ENCODE data around the gene SEMG1. TPM values are rescaled to one million over a fixed set of nuclear protein-coding genes. Genes with fewer than 3 reads are reported as not detected.

The SEMG1 gene
- total RNA-seq, 2 experiments from 2014 or later = not detected

DNA sequence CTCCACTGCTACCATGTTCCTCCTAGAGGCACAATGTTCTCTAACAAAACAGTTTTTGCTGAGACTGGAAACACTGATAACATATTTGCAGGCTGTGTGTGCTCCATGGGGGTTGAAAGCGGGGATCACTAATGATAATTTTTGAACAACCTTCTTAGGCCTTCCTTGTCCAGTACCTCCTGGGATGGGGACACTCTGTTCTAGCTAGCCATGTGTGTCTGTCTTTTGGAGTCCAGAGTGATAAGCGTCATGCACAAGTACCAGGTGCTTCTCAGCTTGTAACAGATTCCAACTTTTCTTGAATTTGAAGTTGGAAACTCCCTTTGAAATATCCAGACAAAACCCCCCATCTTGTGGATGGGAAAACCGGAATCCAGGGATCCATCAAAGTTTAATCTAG, 17.0 kb upstream of the SEMG1 start:
- Histone ChIP-seq H3K27ac (ENCODE audit: low read depth in 1 of 2, low read length in 2 of 2) (no peak overlapping the region), H3K27me3 (ENCODE audit: control insufficient read depth in 1 of 2, insufficient read depth in 2 of 2, low read length in 2 of 2) (peaks cover 0 to 2% of the 10 kb centered on the region in 2 experiments), H3K4me3 (ENCODE audit: low read length) (no peak overlapping the region), H3K36me3 (ENCODE audit: insufficient read depth, low read length) (no peaks in the 10 kb centered on the region), H3K9me3 (ENCODE audit: control insufficient read depth in 1 of 2, insufficient read depth in 1 of 2, low read length in 2 of 2) (no peaks in the 10 kb centered on the region), H3K4me1 (ENCODE audit: insufficient read depth, low read length) (no peaks in the 10 kb centered on the region)
- no peaks in the 10 kb centered on the region for H3K36me3 Mint-ChIP-seq (ENCODE audit: low read depth)
- ATAC-seq (ENCODE audit: poor library complexity) = no peak
- H3K4me3 Mint-ChIP-seq = no peak overlapping the region
- no peaks in the 10 kb centered on the region for H3K9me3 Mint-ChIP-seq
- no peaks in the 10 kb centered on the region for H3K4me1 Mint-ChIP-seq (ENCODE audit: low read depth)
- intact Hi-C loops (cut with DNase I, micrococcal nuclease) = loop anchor here in 1 of 2 experiments (5.0 kb wide), 1 partner anchor 1102 kb away; no protein-coding TSS in a partner anchor
- no peak for DNase-seq
- ChIA-PET CTCF (no interaction called here), POLR2A (no interaction called here)
- H3K27me3 Mint-ChIP-seq = peaks cover 23% of the 10 kb centered on the region
- H3K27ac Mint-ChIP-seq = no peak overlapping the region
- TF ChIP-seq, protein P1, sequence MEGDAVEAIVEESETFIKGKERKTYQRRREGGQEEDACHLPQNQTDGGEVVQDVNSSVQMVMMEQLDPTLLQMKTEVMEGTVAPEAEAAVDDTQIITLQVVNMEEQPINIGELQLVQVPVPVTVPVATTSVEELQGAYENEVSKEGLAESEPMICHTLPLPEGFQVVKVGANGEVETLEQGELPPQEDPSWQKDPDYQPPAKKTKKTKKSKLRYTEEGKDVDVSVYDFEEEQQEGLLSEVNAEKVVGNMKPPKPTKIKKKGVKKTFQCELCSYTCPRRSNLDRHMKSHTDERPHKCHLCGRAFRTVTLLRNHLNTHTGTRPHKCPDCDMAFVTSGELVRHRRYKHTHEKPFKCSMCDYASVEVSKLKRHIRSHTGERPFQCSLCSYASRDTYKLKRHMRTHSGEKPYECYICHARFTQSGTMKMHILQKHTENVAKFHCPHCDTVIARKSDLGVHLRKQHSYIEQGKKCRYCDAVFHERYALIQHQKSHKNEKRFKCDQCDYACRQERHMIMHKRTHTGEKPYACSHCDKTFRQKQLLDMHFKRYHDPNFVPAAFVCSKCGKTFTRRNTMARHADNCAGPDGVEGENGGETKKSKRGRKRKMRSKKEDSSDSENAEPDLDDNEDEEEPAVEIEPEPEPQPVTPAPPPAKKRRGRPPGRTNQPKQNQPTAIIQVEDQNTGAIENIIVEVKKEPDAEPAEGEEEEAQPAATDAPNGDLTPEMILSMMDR (IDR thresholded peaks at IDR 0.05) = no peak

DNA sequence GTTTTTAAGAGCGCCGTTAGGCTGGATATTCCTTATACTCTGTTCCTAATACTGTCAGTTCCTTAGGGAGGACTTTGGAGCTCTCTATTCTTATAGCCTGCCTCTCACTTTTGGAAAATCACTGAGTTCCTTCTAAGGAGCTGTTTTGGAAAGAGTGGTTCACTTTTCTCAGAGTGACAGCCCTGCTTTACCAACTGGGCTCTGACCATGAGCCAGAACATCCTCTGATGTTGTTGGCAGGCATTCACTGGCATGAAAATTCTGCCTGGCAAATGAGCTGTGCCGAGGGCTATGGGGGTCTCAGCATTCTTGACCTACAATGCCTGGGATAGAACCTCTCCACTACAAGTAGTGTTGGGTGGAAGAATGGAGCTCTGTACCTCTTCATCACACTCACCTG, 14.9 kb upstream of the SEMG1 start:
- ChIA-PET POLR2A (no interaction called here), CTCF (no interaction called here)
- Histone ChIP-seq H3K4me3 (ENCODE audit: low read length) (no peak overlapping the region), H3K36me3 (ENCODE audit: insufficient read depth, low read length) (no peaks in the 10 kb centered on the region), H3K4me1 (ENCODE audit: insufficient read depth, low read length) (no peaks in the 10 kb centered on the region), H3K27me3 (ENCODE audit: control insufficient read depth in 1 of 2, insufficient read depth in 2 of 2, low read length in 2 of 2) (peaks cover 0 to 2% of the 10 kb centered on the region in 2 experiments), H3K9me3 (ENCODE audit: control insufficient read depth in 1 of 2, insufficient read depth in 1 of 2, low read length in 2 of 2) (no peaks in the 10 kb centered on the region), H3K27ac (ENCODE audit: low read depth in 1 of 2, low read length in 2 of 2) (no peak overlapping the region)
- intact Hi-C loops (cut with DNase I, micrococcal nuclease) = loop anchor here in 1 of 2 experiments (5.0 kb wide), 1 partner anchor 1100 kb away; no protein-coding TSS in a partner anchor
- Mint-ChIP-seq H3K27me3 (peaks cover 17% of the 10 kb centered on the region), H3K4me3 (no peak overlapping the region), H3K4me1 (ENCODE audit: low read depth) (no peaks in the 10 kb centered on the region), H3K27ac (no peak overlapping the region), H3K9me3 (peaks cover 3% of the 10 kb centered on the region), H3K36me3 (ENCODE audit: low read depth) (no peaks in the 10 kb centered on the region)
- TF ChIP-seq, protein P1 (IDR thresholded peaks at IDR 0.05) = no peak
- DNase-seq = no peak
- no peak for ATAC-seq (ENCODE audit: poor library complexity)

DNA sequence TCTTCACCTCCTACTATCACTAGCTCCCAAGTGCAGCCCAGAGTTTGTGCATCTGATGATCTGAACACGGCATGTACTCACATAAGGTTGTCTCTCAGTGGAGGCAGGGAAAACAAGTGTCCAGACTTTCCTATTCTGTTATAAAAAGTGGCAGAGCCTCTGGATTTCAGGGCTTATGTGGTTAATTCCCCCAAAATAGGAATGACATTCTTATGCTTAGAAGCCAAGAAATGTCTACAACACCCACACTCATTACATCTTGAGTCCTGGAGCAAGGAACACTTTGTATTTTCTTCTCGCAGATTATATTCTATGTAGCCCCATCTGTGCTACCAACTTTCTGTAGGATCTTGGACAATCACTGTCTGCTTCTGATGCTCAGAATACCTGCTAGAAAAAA, 13.5 kb upstream of the SEMG1 start:
- Histone ChIP-seq H3K4me1 (ENCODE audit: insufficient read depth, low read length) (no peaks in the 10 kb centered on the region), H3K27ac (ENCODE audit: low read depth in 1 of 2, low read length in 2 of 2) (no peak overlapping the region), H3K9me3 (ENCODE audit: control insufficient read depth in 1 of 2, insufficient read depth in 1 of 2, low read length in 2 of 2) (peaks cover 0 to 3% of the 10 kb centered on the region in 2 experiments), H3K36me3 (ENCODE audit: insufficient read depth, low read length) (no peaks in the 10 kb centered on the region), H3K4me3 (ENCODE audit: low read length) (no peak overlapping the region), H3K27me3 (ENCODE audit: control insufficient read depth in 1 of 2, insufficient read depth in 2 of 2, low read length in 2 of 2) (peaks cover 2 to 7% of the 10 kb centered on the region in 2 experiments)
- peaks cover 3% of the 10 kb centered on the region for H3K9me3 Mint-ChIP-seq
- TF ChIP-seq, protein P1 (IDR thresholded peaks at IDR 0.05) = no peak
- ChIA-PET CTCF (no interaction called here), POLR2A (no interaction called here)
- DNase-seq = no peak
- peaks cover 21% of the 10 kb centered on the region for H3K27me3 Mint-ChIP-seq
- intact Hi-C loops (cut with DNase I, micrococcal nuclease) = loop anchor here in 1 of 2 experiments (5.0 kb wide), 1 partner anchor 1099 kb away; no protein-coding TSS in a partner anchor
- no peaks in the 10 kb centered on the region for H3K36me3 Mint-ChIP-seq (ENCODE audit: low read depth)
- no peak overlapping the region for H3K27ac Mint-ChIP-seq
- no peak for ATAC-seq (ENCODE audit: poor library complexity)
- H3K4me3 Mint-ChIP-seq = no peak overlapping the region
- H3K4me1 Mint-ChIP-seq (ENCODE audit: low read depth) = no peaks in the 10 kb centered on the region
